HG03097 (cell line): Measurements from ENCODE around the gene CDK5RAP2.
"Not testable (repeated sequence)": the region's sequence is repeated elsewhere in the genome, so short reads cannot be mapped to it uniquely, and the experiment has no call there.

Source experiments
- ATAC-seq: cut with Tn5 transposase; IDR thresholded peaks from one replicate; pipeline ENCODE4 v1.9.1; 2021; ENCODE audit not compliant: unreplicated experiment, low FRiP score

The CDK5RAP2 gene

GRCh38 chr9:120555839-120556238, 24.1 kb downstream of the CDK5RAP2 start:
- ATAC-seq, result no peak

- ATAC-seq, result not testable (repeated sequence)
These were observed 27.7 kb downstream of the CDK5RAP2 start for GRCh38 chr9:120552210-120552704.

- ATAC-seq, result no peak
These were observed 34.0 kb downstream of the CDK5RAP2 start for GRCh38 chr9:120545701-120546550.

- ATAC-seq, result no peak
These were observed 35.5 kb downstream of the CDK5RAP2 start for GRCh38 chr9:120544441-120544840.

GRCh38 chr9:120542701-120543490, 37.1 kb downstream of the CDK5RAP2 start:
- no peak for ATAC-seq

- ATAC-seq, result no peak
These were observed 38.0 kb downstream of the CDK5RAP2 start for GRCh38 chr9:120541921-120542320.

- no peak for ATAC-seq
These were observed 40.0 kb downstream of the CDK5RAP2 start for GRCh38 chr9:120539951-120540350.

- no peak for ATAC-seq
These were observed 41.6 kb downstream of the CDK5RAP2 start for GRCh38 chr9:120538339-120538738.

DNA sequence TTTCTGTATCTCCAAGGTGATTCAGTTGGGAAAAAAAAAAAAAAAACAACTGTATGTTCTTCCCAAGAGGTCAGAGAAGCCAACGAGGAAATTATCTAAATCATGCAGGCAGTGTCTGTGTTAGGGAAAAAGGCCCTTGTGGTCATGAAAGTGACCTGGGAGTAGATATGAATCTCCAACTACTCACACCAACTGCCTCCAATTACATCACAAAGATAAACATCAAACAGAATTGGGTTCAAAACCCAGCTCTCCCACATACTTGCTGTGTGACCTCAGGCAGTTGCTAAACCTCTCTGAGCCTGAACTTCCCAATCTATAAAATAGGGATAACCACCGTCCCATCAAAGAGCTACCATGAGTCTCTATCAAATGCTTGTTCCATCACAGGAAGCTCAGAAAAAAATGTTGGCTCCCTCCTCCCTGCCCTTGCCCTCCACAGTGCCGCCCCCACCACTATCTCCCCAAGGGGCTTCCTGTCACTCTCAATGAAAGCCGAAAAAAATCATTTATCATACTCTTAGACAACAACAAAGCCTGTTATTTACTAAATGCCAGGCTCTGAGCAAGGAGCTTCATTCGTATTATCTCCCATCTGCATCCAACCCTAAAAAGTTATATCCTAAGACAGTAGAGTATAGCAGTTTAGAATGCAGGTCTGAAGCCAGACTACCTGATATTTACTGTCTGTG, 42.9 kb downstream of the CDK5RAP2 start:
- ATAC-seq, result no peak

DNA sequence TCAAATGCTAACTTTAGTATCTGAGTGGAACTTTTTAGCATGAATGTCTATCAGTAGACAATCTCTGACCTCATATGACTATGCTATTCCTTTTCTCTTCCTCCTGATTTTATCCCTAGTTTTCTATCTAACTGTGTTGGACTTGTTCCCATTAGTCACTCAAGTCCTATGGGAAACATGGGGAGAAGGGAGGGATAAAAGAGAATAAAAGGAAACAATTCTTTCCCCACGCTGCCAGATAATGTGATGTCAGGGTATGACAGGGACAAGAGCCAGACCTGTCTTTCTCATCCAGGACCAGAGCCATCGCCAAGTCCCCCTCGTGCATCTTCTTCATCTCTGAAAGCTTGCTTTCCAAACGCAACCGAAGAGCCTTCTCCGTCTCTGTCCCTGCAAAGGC, 43.9 kb downstream of the CDK5RAP2 start:
- no peak for ATAC-seq

DNA sequence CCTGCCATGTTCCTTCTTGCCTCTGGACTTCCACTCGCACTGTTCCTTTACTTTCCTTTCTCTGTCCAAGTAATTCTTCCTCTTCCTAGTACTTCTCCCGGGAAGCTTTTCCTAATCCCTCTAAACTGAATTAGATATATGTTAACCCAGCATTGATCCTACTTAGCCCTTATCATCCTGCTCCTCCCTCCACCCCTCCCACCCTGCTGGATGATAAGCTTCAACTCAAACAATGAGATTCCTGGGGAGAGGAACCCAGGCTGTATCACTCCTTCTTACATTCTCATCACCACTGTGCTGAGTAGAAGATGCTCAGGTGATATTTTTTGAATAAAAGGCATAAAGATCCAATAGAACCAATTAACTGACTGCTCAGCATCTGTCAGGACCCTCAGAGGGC, 45.7 kb downstream of the CDK5RAP2 start:
- no peak for ATAC-seq

DNA sequence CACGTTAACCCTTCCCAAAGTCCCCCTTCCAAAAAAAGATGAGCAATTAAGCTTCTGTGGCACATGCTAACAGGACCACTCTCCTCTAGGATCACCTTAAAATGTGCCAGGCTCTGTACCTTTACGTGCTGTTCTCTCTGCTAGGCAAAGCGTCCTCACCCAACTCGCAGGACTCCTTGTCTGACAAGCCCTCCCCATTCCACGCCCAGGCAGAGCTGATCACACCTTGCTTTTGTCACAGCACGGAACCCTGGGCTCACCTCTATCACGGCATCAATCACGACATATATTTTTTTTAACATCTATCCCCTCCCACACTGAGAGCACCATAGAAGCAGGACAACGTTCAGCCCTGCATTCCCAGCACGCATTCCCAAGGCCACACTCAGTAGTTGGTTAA, 47.1 kb downstream of the CDK5RAP2 start:
- ATAC-seq, result no peak

DNA sequence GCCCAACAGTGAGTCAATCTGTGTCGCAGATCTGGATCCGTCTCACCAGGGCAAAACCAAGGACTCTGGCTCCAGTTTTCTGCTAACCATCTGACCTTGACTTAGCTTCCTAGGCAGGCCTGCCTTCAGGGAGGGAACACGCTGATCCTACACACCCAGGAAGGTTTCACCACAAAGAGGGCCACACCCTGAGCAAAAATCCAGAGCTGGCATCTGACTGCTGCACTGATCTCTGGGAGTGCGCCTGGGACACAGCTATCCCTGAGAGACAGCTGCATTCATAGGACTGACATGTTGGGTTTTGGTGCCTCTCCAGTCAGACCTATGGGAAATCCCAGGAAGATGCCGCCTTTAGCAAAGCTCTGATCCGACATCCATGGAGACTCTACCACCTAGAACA, 47.5 kb downstream of the CDK5RAP2 start:
- ATAC-seq, result no peak

DNA sequence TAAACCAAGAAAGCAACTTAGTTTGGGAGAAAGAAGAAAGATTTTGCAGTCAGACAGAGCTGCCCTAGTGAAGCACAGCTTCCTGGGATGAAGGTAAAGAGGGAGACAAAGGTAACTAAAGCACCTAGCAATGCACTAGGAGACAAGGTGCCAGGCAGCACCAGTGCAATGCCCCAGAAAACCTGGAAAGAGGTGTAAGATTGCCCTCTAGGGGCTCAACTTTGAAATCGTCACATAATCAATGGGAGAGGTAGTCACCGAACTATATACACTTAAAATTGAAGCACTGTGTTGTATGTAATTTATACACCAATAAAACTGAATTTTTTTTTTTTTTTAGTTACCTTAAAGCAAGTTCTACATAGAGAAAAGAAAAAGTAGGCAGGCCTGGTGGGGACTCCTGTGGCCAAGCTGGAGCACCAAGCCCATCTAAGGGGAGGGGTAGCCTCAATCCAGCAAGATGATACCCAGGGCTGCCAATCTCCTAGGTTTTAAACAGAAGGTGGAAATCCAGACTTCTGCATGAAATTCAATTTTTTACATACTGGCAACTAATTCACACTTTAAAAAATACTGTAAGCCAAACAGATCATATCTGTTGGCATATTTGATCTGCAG, 48.2 kb downstream of the CDK5RAP2 start:
- ATAC-seq, result no peak

DNA sequence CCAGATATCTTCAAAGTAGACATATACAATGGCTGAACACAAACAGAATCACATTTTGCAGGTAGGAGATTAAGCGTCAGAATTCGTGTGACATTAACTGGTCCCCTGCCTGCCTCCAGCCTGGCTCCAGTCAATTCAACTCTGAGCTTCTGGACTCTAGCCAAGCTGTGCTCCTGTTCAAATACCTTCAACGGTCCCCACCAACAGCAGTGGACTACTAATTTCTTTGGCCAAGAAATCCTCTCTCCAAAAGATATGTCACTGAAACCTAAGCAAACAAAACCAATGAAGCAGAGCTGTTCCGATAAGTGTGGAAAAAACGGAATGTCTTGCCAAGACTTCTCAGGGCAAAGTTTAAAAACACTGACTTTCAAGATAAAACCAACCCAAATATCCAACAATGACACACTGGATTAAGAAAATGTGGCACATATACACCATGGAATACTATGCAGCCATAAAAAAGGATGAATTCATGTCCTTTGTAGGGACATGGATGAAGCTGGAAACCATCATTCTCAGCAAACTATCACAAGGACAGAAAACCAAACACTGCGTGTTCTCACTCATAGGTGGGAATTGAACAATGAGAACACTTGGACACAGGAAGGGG, 49.6 kb downstream of the CDK5RAP2 start:
- ATAC-seq, result not testable (repeated sequence)

DNA sequence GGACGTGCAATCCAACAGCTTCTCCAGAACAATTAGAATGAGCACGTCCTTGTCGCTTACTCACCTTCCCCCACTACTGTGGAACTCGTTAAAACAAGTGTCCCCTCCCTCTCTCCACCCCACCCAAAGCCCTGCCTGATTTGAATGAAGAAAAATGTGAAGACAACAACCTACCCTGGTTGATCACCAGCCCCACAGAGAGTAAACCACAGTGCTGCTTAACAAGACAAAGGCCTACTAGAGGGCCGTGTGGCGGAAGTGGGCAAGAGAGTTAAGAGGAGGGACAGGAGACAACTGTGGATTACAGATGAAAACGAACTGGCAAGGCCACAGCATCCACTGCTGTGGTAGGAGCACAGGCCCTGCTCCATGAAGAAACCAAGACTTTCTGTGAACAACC, 51.1 kb downstream of the CDK5RAP2 start:
- ATAC-seq, result no peak

DNA sequence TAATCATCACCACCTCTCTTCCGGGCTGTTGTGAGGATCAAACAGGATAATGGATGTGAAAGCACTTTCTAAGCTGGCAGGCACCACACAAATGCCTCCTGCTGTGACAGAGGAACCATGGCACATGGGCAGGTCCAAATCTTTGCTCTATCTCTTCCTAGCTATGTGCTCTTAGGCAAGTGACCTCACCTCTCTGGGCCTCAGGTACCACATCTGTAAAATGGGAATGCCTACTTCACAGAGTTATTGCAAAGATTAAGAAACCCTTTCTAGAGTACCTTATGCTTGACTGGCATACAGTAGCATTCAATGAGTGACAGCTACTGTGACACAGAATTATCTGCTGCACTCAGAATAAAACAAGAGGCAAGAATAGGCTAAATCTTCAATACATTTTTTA, 51.6 kb downstream of the CDK5RAP2 start:
- no peak for ATAC-seq

- ATAC-seq, result no peak
These were observed 53.4 kb downstream of the CDK5RAP2 start for GRCh38 chr9:120526534-120526933.

DNA sequence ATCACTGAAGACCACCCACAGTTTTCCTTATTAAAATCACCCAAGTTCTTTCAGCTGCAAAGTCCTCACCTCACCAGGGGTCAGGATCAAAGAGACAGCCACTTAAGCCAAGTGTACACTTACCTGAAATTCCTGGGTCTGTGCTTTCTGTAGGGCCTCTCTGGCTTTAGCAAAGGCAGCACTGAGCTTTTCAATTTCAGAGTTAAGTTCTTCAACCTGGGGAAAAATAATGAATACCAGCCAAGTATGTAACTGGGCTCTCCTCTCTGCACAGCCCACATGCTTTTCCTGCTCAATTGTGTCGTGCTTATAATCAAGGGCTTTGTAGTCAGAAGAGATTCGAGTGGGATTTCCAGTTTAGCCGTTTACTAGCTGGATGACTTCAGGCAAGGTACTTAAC, 55.1 kb downstream of the CDK5RAP2 start:
- ATAC-seq, result no peak

DNA sequence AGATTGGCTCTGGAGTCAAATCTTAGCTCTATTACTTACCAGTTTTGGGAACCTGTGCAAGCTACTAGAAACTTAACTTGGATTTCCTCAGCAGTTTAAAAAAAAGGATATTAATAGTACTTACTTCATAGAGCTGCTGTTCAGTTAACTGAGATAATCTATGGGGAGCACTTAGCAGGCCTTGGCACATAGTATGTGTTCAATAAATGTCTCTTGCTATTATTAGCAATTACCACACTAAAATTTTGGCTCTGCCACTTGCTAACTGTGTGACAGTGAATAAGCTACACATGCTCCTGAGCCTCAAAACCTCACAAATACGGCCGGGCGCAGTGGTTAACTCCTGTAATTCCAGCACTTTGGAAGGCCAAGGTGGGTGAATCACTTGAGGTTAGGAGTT, 55.9 kb downstream of the CDK5RAP2 start:
- ATAC-seq, result no peak
